Suprapubic skin (tissue), 4 donors: ENCODE measurements around the gene ABCC6. TPM values are rescaled to one million over a fixed set of nuclear protein-coding genes. Genes with fewer than 3 reads are reported as not detected.
"Not testable (repeated sequence)": the region's sequence is repeated elsewhere in the genome, so short reads cannot be mapped to it uniquely, and the experiment has no call there.

Source experiments
- DNase-seq, 2 donors: peaks; one replicate each; pipeline ENCODE4 v3.0.0-alpha.2; 2019; ENCODE audit warnings: low spot score in 2 of 2
- H3K27ac ChIP-seq: fragments of 200-600 bp; sonication (generic); one replicate; pipeline ENCODE4 v1.5.1; 2019
- H3K27me3 ChIP-seq: fragments of 200-600 bp; sonication (generic); one replicate; pipeline ENCODE4 v1.5.1; 2019
- H3K36me3 ChIP-seq: fragments of 200-600 bp; sonication (generic); one replicate; pipeline ENCODE4 v1.5.1; 2019
- H3K4me1 ChIP-seq: fragments of 200-600 bp; sonication (generic); one replicate; pipeline ENCODE4 v1.5.1; 2019
- H3K4me3 ChIP-seq: fragments of 200-600 bp; sonication (generic); one replicate; pipeline ENCODE4 v1.5.1; 2019; ENCODE audit warnings: mild to moderate bottlenecking
- H3K9me3 ChIP-seq: fragments of 200-600 bp; sonication (generic); one replicate; pipeline ENCODE4 v1.5.1; 2019
- WGBS: methylation state at CpG from one replicate; pipeline ENCODE4 v1.1.5; 2018; 5-methylcytosine and 5-hydroxymethylcytosine counted together
- total RNA-seq, 4 donors: library from RNA; depleted of rRNA; stranded (reverse); fragments of >200 nt; gene quantifications; one replicate each; pipeline ENCODE4 v1.1.0, GENCODE V29; 2016

The ABCC6 gene
- total RNA-seq: 1 to 10 TPM in 3 of 4 donors, under 1 TPM in 1; 0.49 to 3.4 (median 1.2) TPM

DNA sequence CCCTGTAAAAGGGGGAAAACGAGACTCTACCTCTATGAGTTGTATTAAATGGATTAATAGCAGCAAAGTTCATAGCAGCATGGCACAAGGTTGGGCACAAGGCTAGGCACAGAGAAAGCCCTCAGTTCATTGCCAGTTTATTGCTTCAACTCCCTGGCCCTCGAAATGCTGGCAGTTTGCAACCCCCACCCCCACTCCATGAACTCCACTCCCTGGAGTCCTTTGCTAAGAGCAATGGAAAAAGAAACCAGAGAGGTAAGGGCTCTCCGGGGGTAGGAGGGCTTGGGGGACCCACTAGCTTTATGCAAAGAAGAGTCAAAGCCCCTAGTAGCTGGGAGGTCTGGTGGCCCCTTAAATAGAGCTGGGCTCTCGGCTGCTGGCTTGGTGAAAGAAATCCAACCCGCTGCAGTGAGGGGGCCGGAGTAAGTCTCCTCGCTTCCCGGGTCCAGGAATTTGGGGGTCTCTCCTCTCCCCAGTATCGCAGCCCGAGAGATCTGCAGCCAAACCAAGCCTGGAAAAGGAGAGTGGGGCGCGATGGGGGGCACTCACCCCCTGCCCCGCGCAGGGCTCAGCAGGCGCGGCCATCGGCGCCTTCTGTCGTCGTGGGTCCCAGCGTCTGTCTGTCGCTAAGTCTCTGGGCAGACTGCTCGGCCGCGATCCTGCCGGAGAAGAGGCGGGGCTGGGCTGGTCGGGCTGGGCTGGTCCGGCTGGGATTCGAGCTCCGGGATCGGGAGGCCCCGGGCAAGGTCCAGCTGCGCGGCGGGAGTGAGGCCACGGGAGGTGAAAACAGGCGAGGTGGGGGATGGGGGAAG is at the start of gene ABCC6:
Gene ABCC6 (minus strand): TSS at position 645 of the 812 bp plus-strand sequence. CDS start 60 bp downstream, at position 585.
- H3K36me3 ChIP-seq, H3K9me3 ChIP-seq, H3K4me1 ChIP-seq, H3K27ac ChIP-seq, H3K27me3 ChIP-seq, DNase-seq: not testable (repeated sequence)
- 70% methylated on average over 1 of the region's 38 CpGs for WGBS
- H3K4me3 ChIP-seq: peak within 1 kb of the TSS; percentile 34

DNA sequence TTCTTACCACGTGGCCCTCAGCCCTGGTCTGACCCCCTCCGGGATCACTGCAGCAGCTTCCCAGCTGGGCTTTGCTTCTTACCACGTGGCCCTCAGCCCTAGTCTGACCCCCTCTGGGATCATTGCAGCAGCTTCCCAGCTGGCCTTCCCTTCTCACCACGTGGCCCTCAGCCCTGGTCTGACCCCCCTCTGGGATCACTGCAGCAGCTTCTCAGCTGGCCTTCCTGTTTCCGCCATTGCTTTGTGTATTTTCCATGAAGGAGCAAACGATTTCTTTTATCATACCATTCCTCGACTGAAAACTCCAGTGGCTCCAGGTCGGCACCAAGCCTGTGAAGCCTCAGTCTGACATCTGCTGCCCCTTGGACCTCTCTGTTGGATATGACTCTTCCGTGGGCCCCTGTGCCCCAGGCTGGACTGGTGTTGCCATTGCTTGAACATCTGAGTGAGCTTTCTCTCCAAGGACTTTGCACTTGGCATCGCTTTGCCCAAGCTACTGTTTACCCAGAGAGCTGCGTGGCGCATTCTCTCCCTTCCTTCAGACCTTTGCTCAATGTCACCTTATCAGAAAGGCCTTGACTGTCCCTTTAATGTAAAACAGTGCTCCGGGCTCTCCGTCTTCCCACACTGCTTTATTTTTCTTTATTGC is 49.4 kb upstream of the ABCC6 start:
- not testable (repeated sequence) for DNase-seq, H3K4me3 ChIP-seq, H3K9me3 ChIP-seq, H3K4me1 ChIP-seq, H3K27ac ChIP-seq, H3K27me3 ChIP-seq, H3K36me3 ChIP-seq
- no CpG with 5 or more reads among the region's 14 CpGs for WGBS

DNA sequence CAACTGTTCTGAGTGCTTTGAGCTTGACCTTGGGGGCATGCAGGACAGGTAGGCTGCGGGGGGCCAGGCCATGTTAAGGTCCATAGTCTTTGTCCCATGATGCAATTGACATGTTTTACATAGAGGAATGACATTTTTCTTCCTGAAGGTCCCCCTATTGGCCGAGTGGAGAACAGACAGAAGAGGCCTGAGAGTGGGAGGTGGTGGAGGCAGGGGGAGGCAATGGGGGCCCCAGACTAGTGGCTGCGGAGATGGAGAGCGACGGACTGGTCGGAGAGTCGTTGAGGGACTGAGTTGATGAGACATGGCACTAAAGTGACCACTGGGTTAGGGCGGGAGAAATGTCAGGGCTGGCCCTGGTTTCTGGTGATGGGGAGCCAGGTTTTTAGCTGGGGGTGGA is 48.4 kb upstream of the ABCC6 start:
- not testable (repeated sequence) for H3K27me3 ChIP-seq, DNase-seq, H3K9me3 ChIP-seq, H3K4me1 ChIP-seq, H3K36me3 ChIP-seq, H3K27ac ChIP-seq, H3K4me3 ChIP-seq
- no CpG with 5 or more reads among the region's 8 CpGs for WGBS

DNA sequence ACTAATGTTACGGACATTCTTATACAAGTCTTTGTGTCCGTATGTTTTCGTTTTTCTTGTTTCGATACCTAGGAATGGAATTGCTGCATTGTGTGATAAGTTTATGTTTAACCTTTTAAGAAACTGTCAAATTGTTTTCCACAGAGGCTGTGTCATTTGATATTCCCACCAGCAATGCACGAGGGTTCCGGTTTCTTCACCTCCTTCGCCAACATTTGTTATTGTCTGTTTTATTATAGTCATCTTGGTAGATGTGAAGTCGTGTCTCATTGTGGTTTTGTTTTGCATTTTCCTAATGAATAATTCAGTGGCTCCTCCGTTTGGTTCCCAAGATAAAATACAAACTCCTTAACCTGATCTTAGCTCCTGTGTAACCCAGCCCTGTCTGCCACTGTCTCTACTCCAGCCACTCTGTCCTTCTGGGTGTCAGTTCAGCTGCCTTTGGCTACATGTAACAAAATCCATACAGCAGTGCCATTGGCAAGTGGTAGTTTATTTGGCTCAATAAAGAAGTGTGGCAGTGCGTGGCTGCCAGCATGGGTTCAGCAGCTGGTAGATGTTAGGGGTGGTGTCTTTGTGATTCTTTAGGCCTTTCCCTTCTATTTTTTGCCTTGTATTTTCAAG is 45.0 kb upstream of the ABCC6 start:
- 84% methylated on average over 5 of the region's 10 CpGs for WGBS
- H3K4me3 ChIP-seq, H3K27me3 ChIP-seq, DNase-seq, H3K36me3 ChIP-seq, H3K27ac ChIP-seq, H3K4me1 ChIP-seq, H3K9me3 ChIP-seq: not testable (repeated sequence)

DNA sequence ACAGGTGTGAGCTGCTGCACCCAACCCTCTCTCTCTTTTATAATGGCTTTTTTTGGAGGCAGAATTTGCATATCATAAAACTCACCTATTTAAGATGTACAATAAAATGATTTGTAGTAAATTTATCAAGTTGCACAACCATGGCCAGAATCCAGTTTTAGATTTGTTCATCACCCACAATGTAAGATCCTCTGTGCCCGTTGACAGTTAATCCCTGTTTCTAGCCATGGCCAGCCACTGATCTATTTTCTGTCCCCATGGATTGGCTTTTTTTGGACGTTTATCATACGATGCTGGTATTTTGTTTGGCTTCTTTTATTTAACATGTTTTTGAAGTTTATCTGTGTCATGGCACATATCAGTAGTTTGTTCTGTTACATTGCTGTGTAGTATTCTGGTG is 44.4 kb upstream of the ABCC6 start:
- no CpG with 5 or more reads among the region's 3 CpGs for WGBS
- H3K27ac ChIP-seq: not testable (repeated sequence)

DNA sequence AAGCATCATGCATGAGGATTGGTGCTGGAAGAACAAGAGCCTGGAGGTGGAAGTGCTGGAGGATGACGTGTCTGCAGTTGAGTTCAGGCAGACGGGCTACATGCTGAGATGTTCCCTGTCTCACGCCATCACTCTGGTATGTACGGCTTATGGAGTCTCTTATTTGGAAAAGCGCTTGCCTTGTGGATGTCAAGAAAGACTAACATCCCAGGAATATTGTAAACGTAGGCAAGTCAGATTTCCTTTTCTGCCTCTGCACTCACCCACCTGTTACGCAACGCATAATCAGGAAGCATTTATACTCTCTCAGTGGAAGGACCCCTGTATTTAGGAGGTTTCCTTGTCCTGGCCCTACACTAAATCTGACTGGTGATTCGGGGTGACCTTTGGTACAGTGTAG is 41.8 kb upstream of the ABCC6 start:
- DNase-seq, H3K9me3 ChIP-seq: not testable (repeated sequence)
- WGBS: 86% methylated on average over 7 of the region's 9 CpGs

More for the DNA sequence above, 44.4 kb upstream of the ABCC6 start:
- DNase-seq, H3K4me1 ChIP-seq, H3K36me3 ChIP-seq, H3K4me3 ChIP-seq, H3K27me3 ChIP-seq, H3K9me3 ChIP-seq: not testable (repeated sequence)

DNA sequence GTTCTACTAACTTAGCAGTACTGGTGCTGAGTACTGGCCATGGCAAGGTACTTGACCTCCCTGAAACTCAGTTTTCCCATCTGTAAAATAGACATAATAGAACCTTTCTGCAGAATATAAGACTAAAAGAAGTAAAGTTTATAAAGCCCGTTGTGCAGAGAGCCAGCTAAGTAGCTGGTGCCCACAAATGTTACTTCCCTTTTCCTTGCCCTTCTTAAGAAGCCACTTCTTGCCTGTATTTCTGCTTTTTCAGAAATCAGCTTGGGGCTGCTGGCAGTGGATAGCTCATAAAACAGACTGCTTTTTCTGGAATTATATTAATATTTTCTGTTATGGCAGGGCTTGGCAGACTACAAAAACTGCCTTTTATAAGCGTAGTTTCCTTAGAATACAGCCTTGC is 40.7 kb upstream of the ABCC6 start:
- no CpG with 5 or more reads among the region's 2 CpGs for WGBS
- not testable (repeated sequence) for H3K4me1 ChIP-seq, H3K4me3 ChIP-seq, DNase-seq, H3K27ac ChIP-seq, H3K36me3 ChIP-seq, H3K27me3 ChIP-seq, H3K9me3 ChIP-seq

More for the DNA sequence above, 41.8 kb upstream of the ABCC6 start:
- not testable (repeated sequence) for H3K27ac ChIP-seq, H3K4me1 ChIP-seq, H3K4me3 ChIP-seq, H3K27me3 ChIP-seq
- peaks cover 10% of the 10 kb centered on the region for H3K36me3 ChIP-seq

DNA sequence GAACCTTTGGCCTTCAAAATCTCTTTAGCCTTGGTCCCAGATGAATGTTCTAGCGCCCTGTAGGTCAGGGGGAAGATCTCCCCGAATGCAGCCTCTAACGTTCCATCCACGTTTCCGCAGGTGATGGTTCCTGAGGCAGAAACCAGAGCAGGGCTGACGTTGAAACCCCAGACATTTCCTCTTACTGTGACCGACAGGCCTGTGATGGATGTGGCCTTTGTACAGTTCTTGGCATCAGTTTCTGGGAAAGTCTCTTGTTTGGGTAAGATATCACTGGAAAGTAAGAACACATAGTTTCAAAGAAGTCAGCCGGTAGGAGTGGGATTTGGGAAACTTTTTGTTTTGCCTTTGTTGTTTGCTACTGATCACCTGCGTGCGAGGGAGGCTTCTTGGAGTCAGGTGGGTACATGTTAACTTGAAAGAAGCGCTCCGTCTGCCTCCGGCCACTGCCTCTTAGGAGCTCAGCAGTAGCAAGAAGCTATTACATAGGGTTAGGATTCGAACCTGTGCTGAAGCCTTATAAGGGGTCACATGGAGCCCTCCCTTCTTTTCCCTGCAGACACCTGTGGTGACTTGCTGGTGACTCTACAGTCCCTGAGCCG is 39.8 kb upstream of the ABCC6 start:
- 96% methylated on average over 7 of the region's 15 CpGs for WGBS

DNA sequence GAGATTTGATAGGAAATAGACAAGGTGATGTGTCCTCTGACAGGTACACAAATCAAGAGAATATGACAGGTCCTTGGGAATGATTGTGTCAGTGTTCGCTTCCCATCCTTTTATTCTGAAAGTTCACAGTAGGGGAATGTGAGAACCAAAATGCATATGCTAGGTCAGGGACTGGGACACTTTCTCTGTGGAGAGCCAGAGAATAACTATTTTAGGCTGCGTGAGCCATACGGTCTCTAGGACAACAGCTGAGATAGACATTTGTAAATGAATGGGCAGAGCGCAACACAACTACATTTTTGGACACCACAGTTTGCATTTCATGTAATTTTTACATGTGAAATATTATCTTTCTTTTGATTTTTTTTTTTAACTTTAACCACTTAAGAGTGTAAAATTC is 36.7 kb upstream of the ABCC6 start:
- not testable (repeated sequence) for H3K27ac ChIP-seq, H3K4me3 ChIP-seq, H3K9me3 ChIP-seq, H3K4me1 ChIP-seq, DNase-seq, H3K27me3 ChIP-seq, H3K36me3 ChIP-seq
- WGBS: 100% methylated on average over 1 of the region's 4 CpGs

More for the DNA sequence above, 39.8 kb upstream of the ABCC6 start:
- H3K4me3 ChIP-seq, H3K27me3 ChIP-seq, DNase-seq, H3K36me3 ChIP-seq, H3K4me1 ChIP-seq, H3K27ac ChIP-seq, H3K9me3 ChIP-seq: not testable (repeated sequence)

DNA sequence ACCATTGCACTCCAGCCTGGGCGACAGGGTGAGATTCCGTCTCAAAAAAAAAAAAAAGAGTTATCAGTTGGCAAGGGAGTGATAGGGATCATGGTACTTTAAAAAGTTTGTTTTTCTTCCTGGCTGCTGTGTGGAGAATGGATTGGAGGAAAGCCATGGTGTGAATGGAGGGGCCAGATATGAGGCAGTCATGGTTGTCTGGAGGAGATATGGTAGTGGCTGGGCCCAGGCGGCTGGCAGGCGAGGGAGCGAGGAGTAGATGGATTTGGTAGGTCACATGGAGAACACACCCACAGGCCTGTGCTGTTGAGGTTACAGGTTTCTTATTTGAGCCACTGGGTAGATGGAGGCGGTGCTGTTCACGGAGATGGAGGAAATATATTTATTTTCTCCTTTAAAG is 35.5 kb upstream of the ABCC6 start:
- not testable (repeated sequence) for DNase-seq, H3K4me1 ChIP-seq, H3K36me3 ChIP-seq, H3K9me3 ChIP-seq, H3K4me3 ChIP-seq, H3K27ac ChIP-seq, H3K27me3 ChIP-seq
- WGBS: 82% methylated on average over 7 of the region's 7 CpGs

DNA sequence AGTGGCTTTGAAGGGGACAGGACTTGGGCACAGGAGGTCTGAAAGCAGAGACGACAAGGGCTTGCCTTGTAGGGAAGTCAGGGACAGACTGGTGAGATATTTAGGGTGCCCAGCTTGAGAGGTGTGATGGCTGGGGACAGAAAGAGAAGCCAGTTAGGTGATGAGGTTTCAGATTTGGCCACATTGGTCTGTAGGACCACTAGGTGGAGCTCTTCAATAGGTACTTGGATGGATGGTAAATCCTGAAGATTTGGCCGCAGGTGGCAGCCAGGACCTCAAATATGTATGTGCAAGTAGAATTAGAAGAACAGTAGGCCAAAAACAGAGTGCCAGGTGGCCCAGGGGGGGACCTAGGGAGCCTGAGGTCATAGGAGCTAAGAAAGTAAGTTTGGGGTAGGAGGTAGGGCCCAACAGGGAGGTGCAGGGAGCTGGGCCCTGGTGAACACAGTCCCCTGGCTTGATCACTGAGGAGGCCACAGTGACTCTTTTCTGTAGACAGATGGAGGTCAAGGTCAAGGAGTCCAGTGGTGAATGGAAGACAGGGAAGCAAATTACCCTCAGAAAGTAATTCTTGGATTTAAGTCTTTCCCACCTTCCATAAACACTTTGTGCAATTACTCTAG is 34.1 kb upstream of the ABCC6 start:
- H3K27ac ChIP-seq, H3K4me1 ChIP-seq, H3K27me3 ChIP-seq, H3K4me3 ChIP-seq, H3K9me3 ChIP-seq, DNase-seq, H3K36me3 ChIP-seq: not testable (repeated sequence)
- 20% methylated on average over 1 of the region's 2 CpGs for WGBS

DNA sequence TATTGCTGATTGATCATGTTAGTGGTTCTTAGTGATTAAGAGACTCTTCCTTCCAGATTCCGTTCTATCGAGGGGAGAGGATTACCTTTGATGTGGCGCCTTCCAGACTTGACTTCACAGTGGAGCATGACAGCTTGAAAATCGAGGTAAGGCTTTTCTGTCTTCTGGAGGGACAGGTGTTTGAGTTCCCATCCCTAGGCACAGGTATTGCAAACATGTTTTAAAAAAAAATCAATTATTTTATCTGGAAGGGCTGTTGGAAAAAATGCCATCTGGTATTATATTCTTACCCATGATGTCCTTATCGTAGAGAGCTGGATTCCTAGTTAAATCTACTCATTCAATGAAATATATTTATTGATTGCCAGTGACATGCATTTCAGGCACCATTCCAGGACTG is 29.1 kb upstream of the ABCC6 start:
- H3K27me3 ChIP-seq, H3K9me3 ChIP-seq, H3K36me3 ChIP-seq, DNase-seq, H3K4me3 ChIP-seq, H3K4me1 ChIP-seq, H3K27ac ChIP-seq: not testable (repeated sequence)
- WGBS: no CpG with 5 or more reads among the region's 5 CpGs

DNA sequence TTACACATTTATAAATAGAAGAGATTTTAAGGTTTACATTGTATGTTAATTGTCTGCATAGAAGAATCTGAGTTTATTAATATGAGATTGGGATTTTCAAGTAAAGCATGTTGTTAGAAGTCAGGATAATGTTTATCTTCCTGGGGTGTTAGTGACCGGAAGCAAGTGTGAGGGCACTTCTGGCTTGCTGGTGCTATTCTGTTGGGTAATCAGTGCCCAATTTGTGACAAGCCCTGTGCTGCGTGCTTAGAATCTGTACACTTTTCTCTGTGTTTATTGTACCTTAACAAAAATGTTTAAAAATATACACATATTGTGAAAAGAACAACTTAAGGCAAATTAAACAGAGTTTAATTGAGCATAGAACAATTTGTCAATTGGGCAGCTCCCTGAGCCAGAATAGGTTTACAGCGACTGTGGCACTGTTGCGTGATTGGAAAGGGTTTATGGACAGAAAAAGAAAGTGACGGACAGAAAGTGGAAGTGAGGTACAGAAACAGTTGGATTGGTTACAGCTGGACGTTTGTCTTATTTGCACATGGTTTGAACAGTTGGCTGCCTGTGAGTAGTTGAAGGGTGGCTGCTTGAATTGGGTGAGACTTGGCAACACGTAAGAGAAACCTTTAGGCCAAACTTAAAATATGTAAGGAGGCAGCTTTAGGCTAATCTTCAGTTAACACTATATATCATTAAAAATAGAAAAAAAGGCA is 26.5 kb upstream of the ABCC6 start:
- H3K27me3 ChIP-seq, DNase-seq, H3K36me3 ChIP-seq, H3K27ac ChIP-seq, H3K4me1 ChIP-seq, H3K4me3 ChIP-seq, H3K9me3 ChIP-seq: not testable (repeated sequence)
- WGBS: 92% methylated on average over 3 of the region's 7 CpGs
